Neural cell (in vitro differentiated cells): ENCODE measurements around the gene IKZF4.

Experiments
- CTCF ChIP-seq: fragments of 450-650 bp; IDR thresholded peaks from 2 replicates; pipeline ENCODE4 v1.5.1; 2014; ENCODE audit warnings: antibody characterized with exemption, mild to moderate bottlenecking, moderate library complexity; ENCODE audit not compliant: poor library complexity, severe bottlenecking
- EP300 ChIP-seq: fragments of 450-650 bp; conservative IDR thresholded peaks from 2 replicates; pipeline ENCODE4 v1.6.1; 2014; ENCODE audit warnings: antibody characterized with exemption, mild to moderate bottlenecking, moderate library complexity; ENCODE audit not compliant: poor library complexity, severe bottlenecking
- EZH2 ChIP-seq: fragments of 200-600, 300-800 bp; shearing (Covaris generic), sonication (generic); IDR thresholded peaks from 2 replicates; pipeline ENCODE4 v1.6.1; 2014; ENCODE audit warnings: antibody characterized with exemption, low read length, borderline replicate concordance, mild to moderate bottlenecking; ENCODE audit not compliant: insufficient read depth, poor library complexity, severe bottlenecking
- POLR2AphosphoS5 ChIP-seq: IDR thresholded peaks from 2 replicates; pipeline ENCODE4 v1.6.1; 2012
- RAD21 ChIP-seq: fragments of 450-650 bp; conservative IDR thresholded peaks from 2 replicates; pipeline ENCODE4 v1.6.1; 2014; ENCODE audit warnings: antibody characterized with exemption, mild to moderate bottlenecking, moderate library complexity
- REST ChIP-seq: IDR thresholded peaks from 2 replicates; pipeline ENCODE4 v1.6.1; 2012; ENCODE audit warnings: borderline replicate concordance
- TAF1 ChIP-seq: IDR thresholded peaks from 2 replicates; pipeline ENCODE4 v1.6.1; 2012; ENCODE audit warnings: low read depth

- no peak for TF ChIP-seq EP300
- TF ChIP-seq CTCF = no peak
- TF ChIP-seq POLR2AphosphoS5 = no peak
- TF ChIP-seq EZH2 = no peak
- no peak for TF ChIP-seq RAD21
- TF ChIP-seq REST = no peak
- no peak for TF ChIP-seq TAF1
These were observed 65.8 kb downstream of the IKZF4 start for GRCh38 chr12:56086608-56087007.
